Measurements from ENCODE around the gene INPP4B. TPM values are rescaled to one million over a fixed set of nuclear protein-coding genes. Genes with fewer than 3 reads are reported as not detected.

INPP4B gene
- total and polyA plus RNA-seq, 3 experiments from 2014 or later, result 50.3 to 52.6 (median 52.6) TPM

DNA sequence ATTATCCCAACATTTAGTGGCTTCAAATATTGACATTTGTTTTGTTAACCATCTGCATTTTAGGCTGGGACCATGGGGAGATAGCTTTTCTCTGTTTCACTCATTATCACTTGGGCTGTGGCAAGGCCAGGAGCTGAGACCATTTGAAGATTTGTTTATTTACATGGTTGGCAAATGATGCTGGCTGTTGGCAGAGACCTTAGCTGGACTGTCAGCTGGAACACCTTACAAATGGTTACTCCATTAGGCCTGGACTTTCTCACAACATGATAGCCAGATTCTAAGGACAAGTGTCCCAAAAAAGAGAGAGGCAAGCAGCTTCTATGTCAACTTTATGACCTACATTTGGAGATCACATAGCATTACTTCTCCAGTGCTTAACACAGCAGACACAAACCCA lies 130.4 kb downstream of the INPP4B start:
- Histone ChIP-seq H3K4me1 (ENCODE audit: insufficient read depth, low read length) (peaks cover 33% of the 10 kb centered on the region), H3K27ac (ENCODE audit: low read depth, low read length) (no peak overlapping the region), H3K4me3 (ENCODE audit: low read length) (no peak overlapping the region), H3K9me3 (ENCODE audit: low read length) (no peaks in the 10 kb centered on the region), H3K27me3 (ENCODE audit: insufficient read depth, low read length, poor library complexity, severe bottlenecking) (no peaks in the 10 kb centered on the region), H3K36me3 (ENCODE audit: insufficient read depth, low read length) (no peaks in the 10 kb centered on the region)
- ChIA-PET CTCF (interaction anchor here (1.2 kb wide), 1 partner anchor 13 kb away, joined by 3 read pairs; no protein-coding TSS in a partner anchor), POLR2A (no interaction called here)
- H3K4me1 Mint-ChIP-seq, result peaks cover 9 to 28% (median 22%) of the 10 kb centered on the region in 3 donors
- H3K27ac Mint-ChIP-seq, result peak overlapping the region in 1 of 8 donors; percentile 64
- H3K27me3 Mint-ChIP-seq, result no peaks in the 10 kb centered on the region
- no peaks in the 10 kb centered on the region for H3K36me3 Mint-ChIP-seq
- H3K4me3 Mint-ChIP-seq, result no peak overlapping the region
- no peaks in the 10 kb centered on the region for H3K9me3 Mint-ChIP-seq
- DNase-seq, result no peak

DNA sequence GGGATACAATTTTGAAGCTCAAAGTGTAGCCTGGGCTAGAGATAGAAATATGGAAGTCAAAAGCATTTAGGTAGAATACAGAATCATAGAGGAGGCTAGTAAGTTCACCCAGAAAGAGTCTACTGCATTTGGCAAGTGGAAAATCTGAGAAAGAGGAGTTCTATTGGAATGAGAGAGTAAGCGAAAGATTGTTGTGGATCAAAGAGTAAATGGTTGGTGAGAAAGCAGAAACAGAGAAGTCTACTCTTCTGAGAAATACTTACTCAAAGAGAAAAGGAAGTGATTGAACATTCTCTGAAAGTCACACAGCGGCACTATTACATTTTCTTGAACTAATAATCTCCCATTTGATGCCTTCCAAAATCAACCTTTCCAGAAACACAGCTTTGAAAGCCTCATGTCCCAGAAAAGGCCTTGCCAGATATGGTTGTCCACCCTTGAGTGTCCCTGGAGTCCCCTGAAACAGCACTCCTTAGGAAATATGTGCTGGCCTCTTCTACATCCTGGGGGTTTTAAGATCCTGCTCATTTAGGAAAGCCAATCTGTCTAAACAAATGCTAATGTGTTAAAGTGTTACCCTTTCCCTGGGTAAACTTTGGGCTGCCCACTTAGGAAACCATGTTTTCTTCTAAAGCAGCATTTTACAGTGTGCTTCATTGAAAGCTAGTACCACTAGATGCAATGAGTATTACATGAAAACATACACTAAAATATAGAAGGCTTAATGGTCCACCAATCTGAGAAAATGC lies 132.6 kb downstream of the INPP4B start:
- Mint-ChIP-seq H3K4me1 (peaks cover 6 to 23% (median 15%) of the 10 kb centered on the region in 3 donors), H3K36me3 (peaks cover 0 to 5% (median 0%) of the 10 kb centered on the region in 3 donors), H3K9me3 (peaks cover 0 to 10% (median 3%) of the 10 kb centered on the region in 5 donors), H3K4me3 (peak overlapping the region in 2 of 7 donors; percentile 7 to 11), H3K27ac (peak overlapping the region in 3 of 8 donors; percentile 2 to 48 (median 2)), H3K27me3 (peaks cover 0 to 1% of the 10 kb centered on the region in 2 donors)
- ChIA-PET CTCF (no interaction called here), POLR2A (no interaction called here)
- no peak for DNase-seq
- H3K4me1 ChIP-seq (ENCODE audit: insufficient read depth, low read length), result peaks cover 30% of the 10 kb centered on the region
- no peak overlapping the region for H3K4me3 ChIP-seq (ENCODE audit: low read length)
- H3K27me3 ChIP-seq (ENCODE audit: insufficient read depth, low read length, poor library complexity, severe bottlenecking), result no peaks in the 10 kb centered on the region
- H3K27ac ChIP-seq (ENCODE audit: low read depth, low read length), result no peak overlapping the region
- peaks cover 4% of the 10 kb centered on the region for H3K9me3 ChIP-seq (ENCODE audit: low read length)
- H3K36me3 ChIP-seq (ENCODE audit: insufficient read depth, low read length), result no peaks in the 10 kb centered on the region

DNA sequence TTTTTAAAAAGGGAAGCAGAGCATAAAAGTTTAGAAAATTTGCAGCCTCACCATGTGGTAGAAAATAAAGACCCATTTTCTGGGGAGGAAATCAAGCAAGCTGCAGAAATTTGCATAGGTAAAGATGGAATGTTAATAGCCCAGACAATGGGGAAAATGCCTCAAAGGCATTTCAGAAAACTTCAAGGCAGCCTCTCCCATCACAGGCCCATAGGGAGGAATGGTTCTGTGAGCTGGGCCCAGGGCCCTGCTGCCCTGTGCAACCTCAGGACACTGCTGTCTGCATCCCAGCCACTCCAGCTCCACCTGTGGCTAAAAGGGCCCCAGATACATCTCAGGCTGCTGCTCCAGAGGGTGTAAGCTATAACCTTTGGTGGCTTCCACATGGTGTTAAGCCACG lies 137.9 kb downstream of the INPP4B start:
- H3K36me3 ChIP-seq (ENCODE audit: insufficient read depth, low read length), result no peaks in the 10 kb centered on the region
- POLR2A ChIA-PET, result no interaction called here
- H3K27ac ChIP-seq (ENCODE audit: low read depth, low read length), result no peak overlapping the region
- H3K27me3 Mint-ChIP-seq, result peaks cover 0 to 1% of the 10 kb centered on the region in 2 donors
- H3K9me3 Mint-ChIP-seq, result peaks cover 0 to 13% (median 7%) of the 10 kb centered on the region in 5 donors
- no peaks in the 10 kb centered on the region for H3K27me3 ChIP-seq (ENCODE audit: insufficient read depth, low read length, poor library complexity, severe bottlenecking)
- H3K4me1 Mint-ChIP-seq, result peaks cover 3 to 10% (median 6%) of the 10 kb centered on the region in 3 donors
- no peak overlapping the region for H3K4me3 Mint-ChIP-seq
- no peak overlapping the region for H3K27ac Mint-ChIP-seq
- H3K9me3 ChIP-seq (ENCODE audit: low read length), result peaks cover 19% of the 10 kb centered on the region
- peak overlapping the region; percentile 5 for H3K4me3 ChIP-seq (ENCODE audit: low read length)
- CTCF ChIA-PET, result no interaction called here
- DNase-seq, result no peak
- peaks cover 0 to 5% (median 0%) of the 10 kb centered on the region in 3 donors for H3K36me3 Mint-ChIP-seq
- peaks cover 51% of the 10 kb centered on the region for H3K4me1 ChIP-seq (ENCODE audit: insufficient read depth, low read length)

DNA sequence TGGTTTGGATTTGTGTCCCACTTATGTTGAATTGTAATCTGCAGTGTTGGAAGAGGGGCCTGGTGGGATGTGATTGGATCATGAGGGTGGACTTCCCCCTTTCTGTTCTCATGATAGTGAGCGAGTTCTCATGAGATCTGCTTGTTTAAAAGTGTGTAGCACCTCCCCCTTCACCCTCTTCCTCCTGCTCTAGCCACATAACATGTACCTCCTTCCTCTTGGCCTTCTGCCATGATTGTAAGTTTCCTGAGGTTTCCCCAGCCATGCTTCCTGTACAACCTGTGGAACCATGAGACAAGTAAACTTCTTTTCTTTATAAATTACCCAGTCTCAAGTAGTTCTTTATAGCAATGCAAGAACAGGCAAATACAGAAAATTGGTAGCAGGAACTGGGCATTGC lies 138.7 kb downstream of the INPP4B start:
- Histone ChIP-seq H3K36me3 (ENCODE audit: insufficient read depth, low read length) (no peaks in the 10 kb centered on the region), H3K27ac (ENCODE audit: low read depth, low read length) (no peak overlapping the region), H3K4me1 (ENCODE audit: insufficient read depth, low read length) (peaks cover 51% of the 10 kb centered on the region), H3K27me3 (ENCODE audit: insufficient read depth, low read length, poor library complexity, severe bottlenecking) (no peaks in the 10 kb centered on the region), H3K9me3 (ENCODE audit: low read length) (peaks cover 19% of the 10 kb centered on the region), H3K4me3 (ENCODE audit: low read length) (peak overlapping the region; percentile 5)
- ChIA-PET POLR2A (no interaction called here), CTCF (no interaction called here)
- Mint-ChIP-seq H3K4me1 (peaks cover 0 to 5% (median 2%) of the 10 kb centered on the region in 3 donors), H3K36me3 (peaks cover 0 to 5% (median 0%) of the 10 kb centered on the region in 3 donors), H3K27ac (peak overlapping the region in 1 of 8 donors; percentile 55), H3K27me3 (peaks cover 0 to 1% of the 10 kb centered on the region in 2 donors), H3K4me3 (no peak overlapping the region), H3K9me3 (peaks cover 0 to 13% (median 7%) of the 10 kb centered on the region in 5 donors)
- no peak for DNase-seq

DNA sequence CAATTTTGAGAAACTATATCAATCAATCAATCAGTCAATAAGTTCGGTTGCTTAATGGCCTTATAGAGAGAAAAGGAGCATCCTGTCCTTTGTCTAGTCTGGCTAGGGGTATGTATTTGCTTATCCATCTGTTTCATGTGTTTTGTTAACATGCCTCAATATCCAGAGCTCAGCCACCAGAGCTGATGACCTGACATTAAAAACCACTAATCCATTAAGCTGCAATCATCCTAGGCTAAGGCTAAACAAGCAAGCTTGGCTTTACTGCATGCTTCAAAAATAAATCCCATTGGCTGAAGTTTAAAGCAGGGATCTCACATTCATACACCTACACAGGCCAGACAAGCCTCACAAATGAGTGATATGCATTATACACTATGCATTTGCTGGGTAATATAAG lies 139.7 kb downstream of the INPP4B start:
- Mint-ChIP-seq H3K4me3 (no peak overlapping the region), H3K9me3 (peaks cover 0 to 13% (median 7%) of the 10 kb centered on the region in 5 donors), H3K27me3 (peaks cover 0 to 1% of the 10 kb centered on the region in 2 donors), H3K36me3 (peaks cover 0 to 5% (median 0%) of the 10 kb centered on the region in 3 donors), H3K27ac (no peak overlapping the region), H3K4me1 (peaks cover under 1 to 5% (median 2%) of the 10 kb centered on the region in 3 donors)
- Histone ChIP-seq H3K4me3 (ENCODE audit: low read length) (peak overlapping the region; percentile 16), H3K4me1 (ENCODE audit: insufficient read depth, low read length) (peaks cover 62% of the 10 kb centered on the region), H3K36me3 (ENCODE audit: insufficient read depth, low read length) (no peaks in the 10 kb centered on the region), H3K27ac (ENCODE audit: low read depth, low read length) (no peak overlapping the region), H3K27me3 (ENCODE audit: insufficient read depth, low read length, poor library complexity, severe bottlenecking) (no peaks in the 10 kb centered on the region), H3K9me3 (ENCODE audit: low read length) (peaks cover 19% of the 10 kb centered on the region)
- ChIA-PET POLR2A (no interaction called here), CTCF (no interaction called here)
- no peak for DNase-seq

DNA sequence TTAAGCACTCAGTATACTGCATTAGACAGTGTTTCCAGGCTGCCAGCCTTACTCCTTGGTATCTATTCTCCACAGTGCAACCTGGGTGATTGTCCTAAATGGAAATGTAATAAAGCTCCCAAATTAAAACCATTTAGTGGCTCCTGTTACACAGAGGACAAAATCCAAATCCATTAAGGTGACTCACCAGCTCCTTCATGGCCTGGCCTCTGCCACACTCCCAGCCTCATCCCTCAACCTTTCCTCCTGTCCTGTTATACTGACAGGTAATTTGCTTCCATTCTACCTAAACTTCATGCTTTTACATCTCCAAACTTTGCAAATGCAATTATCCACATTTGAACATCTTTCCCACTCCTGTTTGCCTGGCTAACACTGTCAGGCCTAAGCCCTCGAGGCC lies 140.3 kb downstream of the INPP4B start:
- Mint-ChIP-seq H3K27me3 (peaks cover 0 to 1% of the 10 kb centered on the region in 2 donors), H3K9me3 (peaks cover 0 to 13% (median 7%) of the 10 kb centered on the region in 5 donors), H3K36me3 (peaks cover 0 to 5% (median 0%) of the 10 kb centered on the region in 3 donors), H3K4me3 (no peak overlapping the region), H3K4me1 (peaks cover 4 to 8% (median 6%) of the 10 kb centered on the region in 3 donors), H3K27ac (no peak overlapping the region)
- Histone ChIP-seq H3K4me3 (ENCODE audit: low read length) (peak overlapping the region; percentile 16), H3K27ac (ENCODE audit: low read depth, low read length) (no peak overlapping the region), H3K9me3 (ENCODE audit: low read length) (peaks cover 19% of the 10 kb centered on the region), H3K27me3 (ENCODE audit: insufficient read depth, low read length, poor library complexity, severe bottlenecking) (no peaks in the 10 kb centered on the region), H3K4me1 (ENCODE audit: insufficient read depth, low read length) (peaks cover 67% of the 10 kb centered on the region), H3K36me3 (ENCODE audit: insufficient read depth, low read length) (no peaks in the 10 kb centered on the region)
- no peak for DNase-seq
- ChIA-PET CTCF (no interaction called here), POLR2A (no interaction called here)

DNA sequence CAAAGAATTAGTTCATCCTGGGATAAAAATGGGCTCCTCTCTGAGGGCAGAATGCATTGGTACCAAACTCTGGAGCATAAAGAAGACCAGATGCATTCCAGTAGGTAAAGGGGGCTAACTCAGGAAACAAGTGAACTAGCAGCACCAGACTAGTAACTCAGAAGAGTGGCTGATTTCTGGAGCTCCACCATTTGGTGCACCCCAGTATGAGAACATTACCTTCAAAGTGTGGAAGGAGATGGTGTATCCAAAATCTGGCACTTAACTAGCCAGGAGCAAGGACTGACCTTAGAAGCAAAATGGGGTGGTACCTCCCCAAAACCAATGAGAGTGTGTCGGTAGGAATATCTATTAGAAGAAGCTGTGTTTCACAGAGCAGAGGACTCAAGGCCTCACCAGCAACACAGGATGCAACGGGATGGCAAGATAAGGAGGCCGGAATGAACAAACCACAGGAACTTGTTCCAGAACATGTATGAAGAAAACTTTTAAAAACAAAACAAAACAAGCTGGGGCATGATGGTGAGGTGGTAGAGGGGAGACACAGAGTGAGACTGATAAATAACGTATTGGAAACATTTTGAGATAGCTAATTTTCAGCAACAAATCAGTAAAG lies 142.3 kb downstream of the INPP4B start:
- H3K36me3 Mint-ChIP-seq, result no peaks in the 10 kb centered on the region
- POLR2A ChIA-PET, result interaction anchor here (0.7 kb wide), 1 partner anchor 137 kb away, joined by 3 read pairs; no protein-coding TSS in a partner anchor
- Histone ChIP-seq H3K27me3 (ENCODE audit: insufficient read depth, low read length, poor library complexity, severe bottlenecking) (no peaks in the 10 kb centered on the region), H3K4me1 (ENCODE audit: insufficient read depth, low read length) (peaks cover 86% of the 10 kb centered on the region), H3K36me3 (ENCODE audit: insufficient read depth, low read length) (no peaks in the 10 kb centered on the region), H3K4me3 (ENCODE audit: low read length) (no peak overlapping the region), H3K9me3 (ENCODE audit: low read length) (peaks cover 18% of the 10 kb centered on the region), H3K27ac (ENCODE audit: low read depth, low read length) (no peak overlapping the region)
- CTCF ChIA-PET, result no interaction called here
- no peak overlapping the region for H3K4me3 Mint-ChIP-seq
- H3K27ac Mint-ChIP-seq, result no peak overlapping the region
- DNase-seq, result peak in 2 of 5 donors; percentile 28 to 36
- peaks cover 0 to 9% (median 1%) of the 10 kb centered on the region in 5 donors for H3K9me3 Mint-ChIP-seq
- no peaks in the 10 kb centered on the region for H3K27me3 Mint-ChIP-seq
- peaks cover 20 to 28% (median 26%) of the 10 kb centered on the region in 3 donors for H3K4me1 Mint-ChIP-seq

DNA sequence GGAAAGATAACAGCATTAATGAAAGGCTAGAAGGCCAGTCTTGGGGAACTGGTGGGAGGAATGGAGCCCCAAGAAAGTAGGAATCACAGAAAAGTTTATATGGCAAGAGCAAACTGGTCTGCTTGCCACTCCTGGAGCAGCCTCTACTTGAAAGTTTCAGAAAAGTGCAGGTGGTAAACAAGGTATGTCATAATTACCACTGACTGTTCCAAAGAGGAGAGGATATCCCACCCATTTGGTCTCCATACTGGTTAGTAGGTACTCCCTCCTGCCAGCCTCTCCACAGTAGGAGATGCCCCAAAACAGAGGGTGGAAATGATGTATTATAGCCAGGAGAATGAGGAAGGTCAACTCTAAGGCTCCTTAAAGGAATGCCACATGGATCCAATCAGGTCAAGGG lies 145.1 kb downstream of the INPP4B start:
- POLR2A ChIA-PET, result no interaction called here
- Mint-ChIP-seq H3K4me3 (peak overlapping the region in 4 of 7 donors; percentile 22 to 53 (median 48)), H3K9me3 (no peaks in the 10 kb centered on the region), H3K36me3 (no peaks in the 10 kb centered on the region), H3K27ac (peak overlapping the region in 7 of 8 donors; percentile 11 to 90 (median 48)), H3K27me3 (no peaks in the 10 kb centered on the region), H3K4me1 (peaks cover 42 to 54% (median 53%) of the 10 kb centered on the region in 3 donors)
- Histone ChIP-seq H3K27me3 (ENCODE audit: insufficient read depth, low read length, poor library complexity, severe bottlenecking) (no peaks in the 10 kb centered on the region), H3K4me1 (ENCODE audit: insufficient read depth, low read length) (peaks cover 94% of the 10 kb centered on the region), H3K27ac (ENCODE audit: low read depth, low read length) (no peak overlapping the region), H3K9me3 (ENCODE audit: low read length) (no peaks in the 10 kb centered on the region), H3K36me3 (ENCODE audit: insufficient read depth, low read length) (no peaks in the 10 kb centered on the region), H3K4me3 (ENCODE audit: low read length) (peak overlapping the region; percentile 20)
- no peak for DNase-seq
- CTCF ChIA-PET, result no interaction called here
